ENCODE data around the gene ERGIC3. TPM values are rescaled to one million over a fixed set of nuclear protein-coding genes. Genes with fewer than 3 reads are reported as not detected.
"Not testable (repeated sequence)": the region's sequence is repeated elsewhere in the genome, so short reads cannot be mapped to it uniquely, and the experiment has no call there.

The ERGIC3 gene
- total RNA-seq, 1 donor from 2014 or later, result 265 TPM

GRCh38 chr20:35517767-35518166, 24.1 kb upstream of the ERGIC3 start:
- DNase-seq (ENCODE audit: low spot score), result not testable (repeated sequence)

DNA sequence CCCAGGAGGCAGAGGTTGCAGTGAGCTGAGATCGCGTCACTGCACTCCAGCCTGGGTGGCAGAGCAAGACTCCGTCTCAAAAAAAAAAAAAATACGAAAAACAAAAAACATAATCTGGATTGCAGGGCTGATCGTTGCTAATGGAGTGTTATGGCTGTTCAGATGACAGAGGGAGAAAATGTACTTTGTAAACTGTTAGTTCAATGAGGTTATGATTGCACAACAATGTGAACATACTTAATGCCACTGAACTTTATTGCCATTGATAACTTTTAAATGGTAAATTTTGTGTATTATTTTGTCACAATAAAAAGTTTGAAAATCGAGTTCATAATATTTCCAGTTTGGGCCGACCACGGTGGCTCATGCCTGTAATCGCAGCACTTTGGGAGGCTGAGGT, 22.9 kb upstream of the ERGIC3 start:
- DNase-seq (ENCODE audit: low spot score), result no peak

DNA sequence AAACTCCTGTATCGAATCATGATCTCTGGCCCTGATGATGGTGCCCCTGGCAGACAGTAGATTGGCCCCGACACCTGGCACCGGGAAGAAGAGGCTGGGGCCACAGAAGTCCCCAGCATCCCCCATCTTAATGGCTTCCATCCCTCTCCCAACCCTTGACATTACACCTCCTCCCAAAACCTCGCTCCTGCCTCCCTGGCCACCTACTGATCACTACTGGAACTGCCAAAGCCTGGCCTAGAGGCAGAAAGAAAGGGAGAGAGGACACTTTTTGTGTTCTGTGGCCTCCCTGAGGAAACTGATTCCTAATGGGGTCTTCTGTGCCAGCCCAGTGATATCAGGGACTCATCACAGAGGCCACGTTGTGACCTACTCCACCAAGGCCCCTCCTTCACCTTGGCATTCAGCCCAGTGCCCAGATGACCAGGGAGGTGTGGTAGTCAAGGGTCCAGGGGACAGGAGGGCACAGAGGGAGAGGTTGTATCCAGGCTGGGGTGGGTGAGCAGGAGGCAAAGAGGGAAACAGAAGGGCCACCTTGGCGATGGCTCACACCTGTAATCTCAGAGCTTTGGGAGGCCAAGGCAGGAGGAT, 18.5 kb upstream of the ERGIC3 start:
- no peak for DNase-seq (ENCODE audit: low spot score)

DNA sequence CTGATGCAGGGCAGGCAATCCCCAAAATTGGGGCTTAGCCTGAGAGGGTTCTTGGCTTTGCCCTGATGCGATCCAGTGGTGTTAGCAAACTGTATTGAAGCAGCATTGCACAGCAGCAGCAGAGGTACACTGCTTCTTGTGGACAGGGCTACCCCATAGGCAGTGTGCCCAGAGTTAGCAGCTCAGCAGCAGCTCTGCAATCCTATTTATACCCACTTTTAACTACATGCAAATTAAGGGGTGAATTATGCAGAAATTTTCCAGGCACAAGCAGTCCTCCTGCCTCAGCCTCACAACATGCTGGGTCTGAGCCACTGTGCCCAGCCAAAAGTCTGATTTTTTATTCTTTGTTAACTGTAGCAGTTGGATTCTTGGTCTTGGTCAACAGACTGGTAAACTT, 16.2 kb upstream of the ERGIC3 start:
- DNase-seq (ENCODE audit: low spot score), result no peak

DNA sequence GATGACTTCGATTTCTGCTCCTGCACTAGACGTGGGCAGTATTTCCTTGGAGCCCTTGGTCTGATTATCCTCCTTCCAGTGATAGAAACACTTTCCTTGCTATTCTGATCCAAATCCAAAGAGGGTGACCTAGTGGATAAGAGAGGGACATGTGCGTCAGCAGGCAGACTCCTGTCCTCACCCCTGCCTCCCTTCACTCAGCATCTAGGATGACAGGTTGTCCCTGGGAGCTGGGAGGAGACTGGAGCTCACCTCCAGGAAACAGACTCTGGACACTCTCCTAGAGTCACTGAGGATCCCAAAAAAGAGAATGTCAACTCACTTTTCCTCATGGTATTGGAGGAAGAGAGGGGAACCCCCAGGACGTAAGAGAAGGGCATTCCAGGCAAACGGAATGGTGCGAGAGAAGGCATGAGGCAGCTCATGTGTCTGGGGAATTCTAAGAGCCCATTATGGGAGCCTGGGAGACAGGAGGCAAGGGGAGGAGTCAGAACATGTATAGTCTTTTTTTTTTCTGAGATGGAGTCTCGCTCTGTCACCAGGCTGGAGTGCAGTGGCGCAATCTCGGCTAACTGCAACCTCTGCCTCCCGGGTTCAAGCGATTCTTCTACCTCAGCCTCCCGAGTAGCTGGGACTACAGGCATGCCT, 14.6 kb upstream of the ERGIC3 start:
- DNase-seq (ENCODE audit: low spot score), result no peak

GRCh38 chr20:35529552-35529951, 12.3 kb upstream of the ERGIC3 start, which contains the start of gene C20orf173:
Gene C20orf173, minus strand, starts transcription at chr20:35529652. Its CDS starts 279 bp downstream, at chr20:35529373.
- DNase-seq (ENCODE audit: low spot score), result no peak

- DNase-seq (ENCODE audit: low spot score), result no peak
Observed at GRCh38 chr20:35539756-35540212, 2.1 kb upstream of the ERGIC3 start.

GRCh38 chr20:35541118-35541782, 628 bp upstream of the ERGIC3 start:
- DNase-seq (ENCODE audit: low spot score), result no peak

- DNase-seq (ENCODE audit: low spot score), result no peak
Observed at GRCh38 chr20:35542990-35543389, 1.1 kb downstream of the ERGIC3 start.

- no peak for DNase-seq (ENCODE audit: low spot score)
Observed at GRCh38 chr20:35544436-35544835, 2.6 kb downstream of the ERGIC3 start.

DNA sequence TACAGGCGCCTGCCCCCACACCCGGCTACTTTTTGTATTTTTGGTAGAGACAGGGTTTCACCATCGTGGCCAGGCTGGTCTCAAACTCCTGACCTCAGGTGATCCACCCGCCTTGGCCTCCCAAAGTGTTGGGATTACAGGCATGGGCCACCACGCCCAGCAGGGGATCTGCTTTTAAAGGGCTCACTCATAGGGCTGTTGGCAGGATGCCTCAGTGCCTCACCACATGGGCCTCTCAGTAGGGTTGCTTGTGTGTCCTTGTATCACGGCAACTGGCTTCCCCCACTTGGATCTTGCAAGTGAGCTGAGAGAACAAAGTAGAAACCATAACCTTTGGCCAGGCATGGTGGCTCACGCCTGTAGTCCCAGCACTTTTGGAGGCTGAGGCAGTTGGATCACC, 3.1 kb downstream of the ERGIC3 start:
- DNase-seq (ENCODE audit: low spot score), result not testable (repeated sequence)

- DNase-seq (ENCODE audit: low spot score), result no peak
Observed at GRCh38 chr20:35546127-35546526, 4.2 kb downstream of the ERGIC3 start.

DNA sequence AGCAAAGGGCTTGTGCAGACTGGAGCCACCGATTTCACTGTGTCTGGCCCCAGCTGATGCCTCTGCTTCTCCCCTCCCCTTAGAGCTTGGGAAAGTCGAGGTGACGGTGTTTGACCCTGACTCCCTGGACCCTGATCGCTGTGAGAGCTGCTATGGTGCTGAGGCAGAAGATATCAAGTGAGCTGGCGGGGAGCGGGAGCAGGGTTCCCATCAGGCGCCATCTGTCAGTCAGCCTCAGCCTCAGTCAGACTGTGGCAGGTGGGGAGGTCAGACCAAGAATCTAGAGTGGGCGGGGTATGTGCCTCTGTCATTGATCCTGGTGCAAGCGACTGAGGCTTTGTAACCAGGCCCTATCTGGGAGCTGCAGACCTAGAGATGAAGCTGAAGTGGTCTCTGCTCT, 5.5 kb downstream of the ERGIC3 start:
- no peak for DNase-seq (ENCODE audit: low spot score)

DNA sequence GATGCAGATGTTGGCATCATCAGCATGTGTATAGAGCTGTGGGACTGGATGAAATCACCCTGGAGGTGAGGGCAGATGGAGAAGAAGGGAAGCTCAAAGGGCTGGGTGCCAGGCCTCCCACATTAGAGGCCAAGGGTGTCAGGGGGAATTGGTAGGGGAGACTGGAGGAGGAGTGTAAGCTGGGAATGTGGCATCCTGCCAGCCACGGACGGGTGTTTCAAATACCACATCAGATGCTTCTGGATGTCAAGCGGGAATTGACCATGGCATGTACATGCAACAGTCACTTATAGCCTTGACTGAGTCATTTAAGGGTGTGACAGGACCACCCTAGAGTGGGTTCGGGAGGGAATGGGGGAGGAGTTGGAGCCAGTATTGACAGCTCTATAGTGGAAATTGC, 9.6 kb downstream of the ERGIC3 start:
- DNase-seq (ENCODE audit: low spot score), result no peak

- DNase-seq (ENCODE audit: low spot score), result no peak
Observed at GRCh38 chr20:35552914-35553313, 11.0 kb downstream of the ERGIC3 start.

DNA sequence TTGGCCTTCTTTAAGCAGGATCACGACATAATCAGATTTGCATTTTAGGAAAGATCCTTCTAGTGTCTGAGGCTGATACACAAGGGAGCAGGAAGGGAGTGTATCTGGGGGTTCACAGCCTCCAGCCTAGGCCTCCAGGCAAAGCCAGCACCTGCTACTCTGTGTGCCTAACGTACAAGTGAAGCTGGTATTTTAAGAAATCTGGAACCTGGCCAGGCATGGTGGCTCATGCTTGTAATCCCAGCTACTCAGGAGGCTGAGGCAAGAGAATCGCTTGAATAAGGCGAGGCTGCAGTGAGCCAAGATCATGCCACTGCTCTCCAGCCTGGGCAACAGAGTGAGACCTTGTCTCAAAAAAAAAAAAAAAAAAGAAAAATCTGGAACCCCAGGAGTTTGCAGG, 13.6 kb downstream of the ERGIC3 start:
- not testable (repeated sequence) for DNase-seq (ENCODE audit: low spot score)

GRCh38 chr20:35555951-35556645, 14.2 kb downstream of the ERGIC3 start:
- no peak for DNase-seq (ENCODE audit: low spot score)

- no peak for DNase-seq (ENCODE audit: low spot score)
Observed at GRCh38 chr20:35556871-35557270, 15.0 kb downstream of the ERGIC3 start.

- DNase-seq (ENCODE audit: low spot score), result no peak
Observed at GRCh38 chr20:35558451-35558850, 16.6 kb downstream of the ERGIC3 start.

- DNase-seq (ENCODE audit: low spot score), result no peak
Observed at GRCh38 chr20:35559042-35559693, 17.3 kb downstream of the ERGIC3 start.

DNA sequence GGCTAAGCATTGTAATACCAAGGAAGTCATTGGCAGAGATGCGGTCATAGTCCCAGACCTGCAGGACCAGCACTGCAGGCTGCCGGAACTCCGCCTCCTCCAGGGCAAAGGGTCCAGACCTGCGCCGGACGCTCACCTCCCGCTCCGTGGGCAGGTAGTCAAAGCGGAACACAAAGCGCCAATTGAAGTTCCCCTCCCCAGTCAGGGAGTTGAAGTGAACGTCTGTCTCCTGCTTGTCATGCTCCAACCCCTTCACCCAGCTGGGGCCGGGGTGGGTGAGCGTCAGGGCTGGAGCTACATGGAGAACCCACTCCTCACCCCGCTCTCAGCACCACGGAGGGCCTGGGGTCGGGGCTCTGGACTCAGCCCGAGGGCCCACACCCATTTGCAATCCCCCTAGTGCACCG, 18.2 kb downstream of the ERGIC3 start:
- peak; percentile 85 for DNase-seq (ENCODE audit: low spot score)

- no peak for DNase-seq (ENCODE audit: low spot score)
Observed at GRCh38 chr20:35560541-35560940, 18.7 kb downstream of the ERGIC3 start.
